Smooth muscle cell (in vitro differentiated cells): ENCODE measurements around the gene UCHL5. TPM values are rescaled to one million over a fixed set of nuclear protein-coding genes. Genes with fewer than 3 reads are reported as not detected.

Experiments used
- DNase-seq: peaks from one replicate; lab custom pipeline; 2025; ENCODE audit not compliant: unreplicated experiment; lab: John Stamatoyannopoulos, UW
- H2AFZ ChIP-seq: fragments of 200-600 bp; sonication (generic); 2 replicates; pipeline ENCODE4 v1.6.0; 2016; ENCODE audit warnings: antibody characterized with exemption, low read depth, mild to moderate bottlenecking
- H3F3A ChIP-seq: fragments of 200-600 bp; sonication (generic); 2 replicates; pipeline ENCODE4 v1.6.0; 2017; ENCODE audit warnings: antibody characterized with exemption, low read depth
- H3K27ac ChIP-seq: fragments of 200-600 bp; sonication (generic); 2 replicates; pipeline ENCODE4 v1.5.1; 2016; ENCODE audit warnings: low read depth, mild to moderate bottlenecking
- H3K27me3 ChIP-seq: fragments of 200-600 bp; sonication (generic); 2 replicates; pipeline ENCODE4 v1.6.1; 2016; ENCODE audit warnings: low read depth, mild to moderate bottlenecking
- H3K36me3 ChIP-seq: fragments of 200-600 bp; sonication (generic); 2 replicates; pipeline ENCODE4 v1.5.1; 2016; ENCODE audit warnings: low read depth
- H3K4me1 ChIP-seq: fragments of 200-600 bp; sonication (generic); 2 replicates; pipeline ENCODE4 v1.5.1; 2016; ENCODE audit warnings: low read depth
- H3K4me2 ChIP-seq: fragments of 200-600 bp; sonication (generic); 2 replicates; pipeline ENCODE4 v1.6.0; 2016; ENCODE audit warnings: mild to moderate bottlenecking
- H3K4me3 ChIP-seq: fragments of 200-600 bp; sonication (generic); 2 replicates; pipeline ENCODE4 v1.5.1; 2016; ENCODE audit warnings: mild to moderate bottlenecking
- H3K79me2 ChIP-seq: fragments of 200-600 bp; sonication (generic); 2 replicates; pipeline ENCODE4 v1.6.0; 2016; ENCODE audit warnings: low read depth, mild to moderate bottlenecking
- H3K9ac ChIP-seq: fragments of 200-600 bp; sonication (generic); 2 replicates; pipeline ENCODE4 v1.6.0; 2016; ENCODE audit warnings: low read depth
- H3K9me3 ChIP-seq: fragments of 200-600 bp; sonication (generic); replicated peaks from 2 replicates; pipeline ENCODE4 v1.5.1; 2016; ENCODE audit warnings: low read depth
- H4K20me1 ChIP-seq: fragments of 200-600 bp; sonication (generic); 2 replicates; pipeline ENCODE4 v1.6.0; 2016; ENCODE audit warnings: low read depth
- WGBS: methylation state at CpG from one replicate; pipeline ENCODE4 v1.1.7; 2016; ENCODE audit warnings: low lambda C conversion rate; 5-methylcytosine and 5-hydroxymethylcytosine counted together
- polyA plus RNA-seq: library from polyadenylated mRNA; unstranded; fragments of >200 nt; fragmentation: Nextera tagmentation; extraction: Ambion mirVana; gene quantifications from 2 replicates; pipeline ENCODE4 v1.2.1, GENCODE V29; 2016
- total RNA-seq: library from RNA; depleted of rRNA; stranded (reverse); fragments of >200 nt; gene quantifications from 2 replicates; pipeline ENCODE4 v1.2.3, GENCODE V29; 2014
- TF ChIP-seq, protein P1 (sequence below): fragments of 200-600 bp; sonication (generic); IDR thresholded peaks from 2 replicates; pipeline ENCODE4 v1.5.1; 2017; ENCODE audit warnings: borderline replicate concordance, mild to moderate bottlenecking, antibody characterized with exemption; ENCODE audit not compliant: insufficient read depth, poor library complexity, severe bottlenecking

The UCHL5 gene
- total and polyA plus RNA-seq, 2 experiments from 2014 or later, result 22.2 to 35.6 TPM

DNA sequence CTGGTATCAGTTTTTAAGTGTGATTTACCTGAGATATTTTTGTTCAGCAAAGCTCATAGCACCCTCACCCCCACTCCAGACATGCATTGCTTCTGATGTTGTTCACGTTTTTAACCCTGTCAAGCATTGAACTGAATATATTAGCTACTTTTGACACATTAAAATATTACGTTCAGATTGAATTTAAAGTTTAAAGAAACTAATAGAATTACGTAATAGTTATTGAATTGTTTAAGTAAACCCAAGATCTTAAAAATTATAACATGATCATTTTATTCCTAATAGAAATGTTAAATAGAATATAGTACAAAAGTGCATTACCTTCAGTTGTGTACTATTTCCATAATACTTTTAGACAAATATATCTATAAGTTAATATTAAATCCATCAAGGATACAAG lies 27.2 kb upstream of the UCHL5 start:
- Histone ChIP-seq H4K20me1 (no peaks in the 10 kb centered on the region), H3K9me3 (no peaks in the 10 kb centered on the region), H3K4me2 (no peak overlapping the region), H3K4me1 (no peaks in the 10 kb centered on the region), H3K9ac (no peak overlapping the region), H3K27me3 (no peaks in the 10 kb centered on the region), H2AFZ (no peak overlapping the region), H3K36me3 (peaks cover 32% of the 10 kb centered on the region), H3K4me3 (no peak overlapping the region), H3K27ac (no peak overlapping the region), H3F3A (no peaks in the 10 kb centered on the region), H3K79me2 (no peaks in the 10 kb centered on the region)
- 95% methylated on average over 3 of the region's 3 CpGs for WGBS
- TF ChIP-seq, protein P1, sequence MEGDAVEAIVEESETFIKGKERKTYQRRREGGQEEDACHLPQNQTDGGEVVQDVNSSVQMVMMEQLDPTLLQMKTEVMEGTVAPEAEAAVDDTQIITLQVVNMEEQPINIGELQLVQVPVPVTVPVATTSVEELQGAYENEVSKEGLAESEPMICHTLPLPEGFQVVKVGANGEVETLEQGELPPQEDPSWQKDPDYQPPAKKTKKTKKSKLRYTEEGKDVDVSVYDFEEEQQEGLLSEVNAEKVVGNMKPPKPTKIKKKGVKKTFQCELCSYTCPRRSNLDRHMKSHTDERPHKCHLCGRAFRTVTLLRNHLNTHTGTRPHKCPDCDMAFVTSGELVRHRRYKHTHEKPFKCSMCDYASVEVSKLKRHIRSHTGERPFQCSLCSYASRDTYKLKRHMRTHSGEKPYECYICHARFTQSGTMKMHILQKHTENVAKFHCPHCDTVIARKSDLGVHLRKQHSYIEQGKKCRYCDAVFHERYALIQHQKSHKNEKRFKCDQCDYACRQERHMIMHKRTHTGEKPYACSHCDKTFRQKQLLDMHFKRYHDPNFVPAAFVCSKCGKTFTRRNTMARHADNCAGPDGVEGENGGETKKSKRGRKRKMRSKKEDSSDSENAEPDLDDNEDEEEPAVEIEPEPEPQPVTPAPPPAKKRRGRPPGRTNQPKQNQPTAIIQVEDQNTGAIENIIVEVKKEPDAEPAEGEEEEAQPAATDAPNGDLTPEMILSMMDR, result no peak
- DNase-seq, result no peak

DNA sequence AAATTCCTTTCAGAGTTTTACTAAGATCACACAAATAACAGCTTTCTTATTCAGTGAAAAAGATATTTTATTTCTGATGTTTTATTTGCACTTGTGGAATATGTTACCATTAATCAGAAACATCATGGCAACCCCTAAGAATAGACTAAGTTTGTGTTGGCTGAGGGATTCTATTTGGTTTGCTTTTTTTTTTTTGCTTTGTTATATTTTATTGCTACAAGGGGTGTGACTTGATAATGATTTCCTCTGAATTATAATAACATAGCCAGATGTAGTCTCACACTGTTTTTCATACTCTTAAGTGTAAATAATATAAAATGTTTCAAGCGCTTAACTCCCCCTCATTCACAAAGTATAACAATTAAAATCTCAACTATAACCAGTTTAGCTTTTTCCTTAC lies 26.1 kb upstream of the UCHL5 start:
- no peaks in the 10 kb centered on the region for H3K9me3 ChIP-seq
- no peak overlapping the region for H3K9ac ChIP-seq
- H3K27ac ChIP-seq, result no peak overlapping the region
- no peaks in the 10 kb centered on the region for H3K27me3 ChIP-seq
- TF ChIP-seq, protein P1, result no peak
- WGBS, result 97% methylated on average over 1 of the region's 1 CpG
- H3K79me2 ChIP-seq, result no peaks in the 10 kb centered on the region
- H3K4me1 ChIP-seq, result no peaks in the 10 kb centered on the region
- no peak overlapping the region for H3K4me2 ChIP-seq
- H3K4me3 ChIP-seq, result no peak overlapping the region
- H2AFZ ChIP-seq, result no peak overlapping the region
- H3F3A ChIP-seq, result no peaks in the 10 kb centered on the region
- H4K20me1 ChIP-seq, result no peaks in the 10 kb centered on the region
- DNase-seq, result no peak
- peaks cover 36% of the 10 kb centered on the region for H3K36me3 ChIP-seq

DNA sequence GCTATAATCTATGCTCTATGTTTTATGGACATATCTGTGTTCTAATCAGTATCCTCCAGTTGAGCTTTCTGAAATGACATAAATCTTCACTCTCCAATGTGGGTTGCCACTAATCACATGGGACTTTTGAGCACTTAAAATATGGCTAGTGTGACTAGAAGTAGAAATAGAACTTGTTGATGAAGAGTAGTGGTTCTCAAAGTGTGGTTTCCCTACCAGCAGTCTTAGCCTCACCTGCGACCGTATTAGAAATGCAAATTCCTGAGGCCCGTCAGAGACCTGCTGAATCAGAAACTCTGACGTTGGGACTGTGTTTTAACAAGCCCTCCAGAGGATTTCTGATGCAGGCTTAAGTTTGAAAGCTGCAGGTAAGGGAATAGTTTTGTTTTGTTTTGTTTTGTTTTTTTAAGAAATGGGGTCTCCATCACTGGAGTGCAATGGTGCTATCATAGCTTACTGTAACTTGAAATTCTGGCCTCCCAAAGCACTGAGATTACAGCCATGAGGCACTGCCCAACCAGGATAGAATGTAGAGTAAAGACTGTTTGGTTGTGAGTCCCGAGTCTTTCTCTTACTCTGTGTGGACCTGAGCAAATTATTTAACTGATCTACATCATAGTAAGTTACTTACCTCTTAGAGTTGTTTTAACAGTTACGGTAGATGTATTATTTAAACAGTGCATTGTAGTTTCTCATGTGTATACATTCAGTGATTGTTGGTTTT lies 24.4 kb upstream of the UCHL5 start:
- H3K4me2 ChIP-seq, result no peak overlapping the region
- H3K9ac ChIP-seq, result no peak overlapping the region
- H3K36me3 ChIP-seq, result peaks cover 44% of the 10 kb centered on the region
- no peaks in the 10 kb centered on the region for H3K79me2 ChIP-seq
- no peak overlapping the region for H3K4me3 ChIP-seq
- no peak for DNase-seq
- no peaks in the 10 kb centered on the region for H4K20me1 ChIP-seq
- H3K9me3 ChIP-seq, result no peaks in the 10 kb centered on the region
- H3K4me1 ChIP-seq, result no peaks in the 10 kb centered on the region
- H3K27me3 ChIP-seq, result no peaks in the 10 kb centered on the region
- H3K27ac ChIP-seq, result no peak overlapping the region
- no peaks in the 10 kb centered on the region for H3F3A ChIP-seq
- no peak overlapping the region for H2AFZ ChIP-seq
- WGBS, result 94% methylated on average over 6 of the region's 6 CpGs
- TF ChIP-seq, protein P1, result no peak

DNA sequence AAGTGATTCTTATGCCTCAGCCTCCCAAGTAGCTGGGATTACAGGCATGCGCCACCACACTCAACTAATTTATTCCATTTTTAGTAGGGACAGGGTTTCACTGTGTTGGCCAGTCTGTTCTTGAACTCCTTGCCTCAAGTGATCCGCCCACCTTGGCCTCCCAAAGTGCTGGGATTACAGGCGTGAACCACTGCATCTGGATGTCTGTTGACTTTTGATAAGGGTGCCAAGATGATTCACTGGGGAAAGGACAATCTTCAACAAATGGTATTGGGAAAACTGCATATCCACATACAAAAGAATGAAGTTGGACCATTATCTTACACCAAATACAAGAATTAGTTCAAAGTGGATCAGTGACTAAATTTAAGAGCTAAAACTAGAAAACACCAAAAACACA lies 20.0 kb upstream of the UCHL5 start:
- H3K9me3 ChIP-seq, result no peaks in the 10 kb centered on the region
- 95% methylated on average over 3 of the region's 3 CpGs for WGBS
- TF ChIP-seq, protein P1, result no peak

More for the DNA sequence above, 20.0 kb upstream of the UCHL5 start:
- DNase-seq, result no peak
- no peak overlapping the region for H3K4me2 ChIP-seq
- H3K4me3 ChIP-seq, result no peak overlapping the region
- peaks cover 31% of the 10 kb centered on the region for H3K79me2 ChIP-seq
- H3K36me3 ChIP-seq, result peaks cover 47% of the 10 kb centered on the region
- no peak overlapping the region for H2AFZ ChIP-seq
- H3K27ac ChIP-seq, result no peak overlapping the region
- no peaks in the 10 kb centered on the region for H3F3A ChIP-seq
- H3K27me3 ChIP-seq, result no peaks in the 10 kb centered on the region
- H3K9ac ChIP-seq, result no peak overlapping the region
- peaks cover 14% of the 10 kb centered on the region for H4K20me1 ChIP-seq
- H3K4me1 ChIP-seq, result no peaks in the 10 kb centered on the region
